AG09319 (cell line): ENCODE data around the gene SUPT4H1.

ENCODE experiments used
- DNase-seq: peaks from one replicate; pipeline ENCODE4 v3.0.0-alpha.2; 2010; ENCODE audit warnings: low read depth; ENCODE audit errors: extremely low read depth
- TF ChIP-seq, protein P1 (sequence below): IDR thresholded peaks from 2 replicates; pipeline ENCODE4 v1.5.1; 2011; ENCODE audit warnings: low read depth, mild to moderate bottlenecking, inconsistent platforms, low read length, moderate library complexity

The SUPT4H1 gene

DNA sequence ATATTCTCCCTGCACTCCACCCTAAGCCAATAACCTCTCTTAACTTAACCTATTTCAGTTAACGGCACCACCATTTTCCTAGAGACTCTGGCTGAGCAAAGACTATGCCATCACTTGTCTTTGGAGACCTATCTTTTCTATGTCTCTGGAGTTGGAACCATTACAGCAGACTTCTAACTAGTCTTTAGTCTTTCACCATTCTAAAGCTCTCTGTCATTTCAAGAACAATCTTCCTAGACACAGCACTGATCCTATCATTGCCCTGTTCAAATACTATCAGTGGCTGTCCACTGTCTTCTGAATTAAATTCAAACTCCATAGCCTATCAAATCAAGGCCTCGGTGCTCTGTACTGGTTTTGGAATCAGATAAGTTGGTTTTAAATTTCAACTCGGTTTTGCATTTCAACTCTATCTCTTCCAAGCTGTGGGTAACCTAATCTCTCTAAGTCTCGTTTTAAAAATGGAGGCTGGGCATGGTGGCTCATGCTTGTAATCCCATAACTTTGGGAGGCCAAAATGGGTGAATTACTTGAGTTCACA, 33.4 kb upstream of the SUPT4H1 start:
- TF ChIP-seq, protein P1, sequence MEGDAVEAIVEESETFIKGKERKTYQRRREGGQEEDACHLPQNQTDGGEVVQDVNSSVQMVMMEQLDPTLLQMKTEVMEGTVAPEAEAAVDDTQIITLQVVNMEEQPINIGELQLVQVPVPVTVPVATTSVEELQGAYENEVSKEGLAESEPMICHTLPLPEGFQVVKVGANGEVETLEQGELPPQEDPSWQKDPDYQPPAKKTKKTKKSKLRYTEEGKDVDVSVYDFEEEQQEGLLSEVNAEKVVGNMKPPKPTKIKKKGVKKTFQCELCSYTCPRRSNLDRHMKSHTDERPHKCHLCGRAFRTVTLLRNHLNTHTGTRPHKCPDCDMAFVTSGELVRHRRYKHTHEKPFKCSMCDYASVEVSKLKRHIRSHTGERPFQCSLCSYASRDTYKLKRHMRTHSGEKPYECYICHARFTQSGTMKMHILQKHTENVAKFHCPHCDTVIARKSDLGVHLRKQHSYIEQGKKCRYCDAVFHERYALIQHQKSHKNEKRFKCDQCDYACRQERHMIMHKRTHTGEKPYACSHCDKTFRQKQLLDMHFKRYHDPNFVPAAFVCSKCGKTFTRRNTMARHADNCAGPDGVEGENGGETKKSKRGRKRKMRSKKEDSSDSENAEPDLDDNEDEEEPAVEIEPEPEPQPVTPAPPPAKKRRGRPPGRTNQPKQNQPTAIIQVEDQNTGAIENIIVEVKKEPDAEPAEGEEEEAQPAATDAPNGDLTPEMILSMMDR, result no peak
- DNase-seq, result no peak

DNA sequence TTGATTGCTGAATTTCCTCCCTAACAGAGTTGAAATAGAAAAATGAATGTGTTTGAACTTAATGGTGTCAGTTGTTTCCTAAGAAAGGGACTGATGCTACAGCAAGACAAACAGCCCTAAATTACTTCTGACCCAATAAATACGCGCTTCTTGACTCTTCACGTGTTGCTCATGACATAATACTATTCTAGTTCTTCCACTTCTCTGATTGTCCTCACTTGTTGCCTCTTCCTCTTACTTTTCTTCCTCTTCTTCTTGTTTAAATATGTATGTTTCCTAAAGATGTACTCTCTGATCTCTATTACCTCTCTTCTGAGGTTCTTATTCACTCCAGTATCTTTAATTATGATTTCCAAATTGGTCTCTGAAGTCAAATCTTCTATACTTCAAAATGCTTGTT, 32.9 kb upstream of the SUPT4H1 start:
- TF ChIP-seq, protein P1, result no peak
- no peak for DNase-seq

DNA sequence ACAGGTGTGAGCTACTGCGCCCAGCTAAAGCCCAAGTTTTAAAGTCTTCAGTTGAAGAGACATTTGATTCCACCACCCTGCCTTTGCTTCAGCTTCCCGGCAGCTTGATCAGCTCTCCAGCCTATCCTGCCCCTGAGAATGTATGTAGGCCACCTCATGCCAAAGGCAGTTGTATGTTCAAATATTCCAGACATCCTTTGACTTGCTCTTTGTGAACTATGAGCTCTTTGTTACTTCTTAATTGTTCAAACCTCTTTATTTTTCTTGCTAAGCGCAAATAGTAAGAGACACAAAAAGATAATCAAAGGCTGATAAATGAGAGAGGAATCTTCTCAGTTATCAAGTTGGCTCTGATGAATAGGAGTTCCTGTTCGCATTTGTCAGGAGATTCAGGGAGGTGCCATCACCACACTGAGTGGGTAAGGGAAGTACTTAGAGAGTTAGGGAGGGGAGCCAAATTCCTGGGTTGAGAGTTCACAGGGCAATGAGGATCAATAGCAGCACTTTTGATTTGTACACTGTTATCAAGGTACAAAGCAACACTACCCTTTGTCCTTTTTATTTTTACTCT, 32.0 kb upstream of the SUPT4H1 start:
- DNase-seq, result no peak
- TF ChIP-seq, protein P1, result no peak

DNA sequence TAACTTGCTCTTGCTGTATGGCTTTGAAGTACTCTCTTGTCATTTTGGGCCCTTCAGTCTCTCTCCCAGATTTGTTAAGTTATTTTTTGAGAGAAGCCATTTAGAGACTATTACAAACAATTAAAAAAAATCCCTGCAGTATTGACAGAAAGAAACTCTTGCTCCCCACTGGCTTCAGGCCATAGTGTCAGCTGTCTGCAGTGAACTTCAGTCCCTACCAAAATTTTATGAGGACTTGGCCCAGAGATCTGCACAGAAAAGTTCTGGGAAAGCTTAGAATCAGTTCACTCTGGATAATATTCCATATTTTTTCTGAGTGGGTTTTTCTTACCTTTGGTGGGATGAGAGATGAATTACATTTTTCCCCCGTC, 30.9 kb upstream of the SUPT4H1 start:
- DNase-seq, result no peak
- TF ChIP-seq, protein P1, result no peak

DNA sequence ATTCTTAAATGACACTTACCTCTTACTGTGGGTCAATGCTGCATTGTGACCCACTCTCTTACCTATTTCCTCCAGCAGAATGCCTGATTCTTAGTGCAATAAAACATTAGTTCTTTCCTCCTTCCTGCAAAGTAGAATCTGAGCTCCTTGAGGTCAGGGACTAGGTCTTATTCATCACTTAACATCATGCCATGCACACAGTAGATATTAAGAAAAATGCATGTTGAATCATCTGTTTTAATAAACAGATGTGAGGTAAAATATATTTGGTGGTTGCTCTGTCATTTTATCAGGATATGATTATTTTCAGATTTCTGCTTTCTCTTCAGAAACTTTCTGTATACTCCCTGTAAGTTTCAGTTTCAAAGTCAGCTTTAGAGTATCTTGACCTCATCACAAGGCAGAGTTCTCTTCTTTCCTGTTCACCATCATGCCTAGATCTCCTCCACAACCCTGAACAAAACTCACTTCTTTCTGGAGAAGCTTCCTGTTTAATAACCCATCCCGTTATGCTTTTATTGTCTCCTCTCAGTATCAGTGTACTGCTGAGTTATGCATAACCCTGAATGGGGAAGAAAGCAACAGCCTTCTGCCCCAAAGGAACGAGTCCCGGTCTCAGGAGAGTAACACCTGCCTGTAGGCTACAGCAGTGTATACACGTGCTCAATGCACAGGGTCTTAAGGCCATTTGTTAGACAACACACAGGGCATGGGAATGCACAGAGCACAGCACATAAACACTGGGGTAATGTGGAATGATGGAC, 30.3 kb upstream of the SUPT4H1 start:
- TF ChIP-seq, protein P1, result no peak
- no peak for DNase-seq

DNA sequence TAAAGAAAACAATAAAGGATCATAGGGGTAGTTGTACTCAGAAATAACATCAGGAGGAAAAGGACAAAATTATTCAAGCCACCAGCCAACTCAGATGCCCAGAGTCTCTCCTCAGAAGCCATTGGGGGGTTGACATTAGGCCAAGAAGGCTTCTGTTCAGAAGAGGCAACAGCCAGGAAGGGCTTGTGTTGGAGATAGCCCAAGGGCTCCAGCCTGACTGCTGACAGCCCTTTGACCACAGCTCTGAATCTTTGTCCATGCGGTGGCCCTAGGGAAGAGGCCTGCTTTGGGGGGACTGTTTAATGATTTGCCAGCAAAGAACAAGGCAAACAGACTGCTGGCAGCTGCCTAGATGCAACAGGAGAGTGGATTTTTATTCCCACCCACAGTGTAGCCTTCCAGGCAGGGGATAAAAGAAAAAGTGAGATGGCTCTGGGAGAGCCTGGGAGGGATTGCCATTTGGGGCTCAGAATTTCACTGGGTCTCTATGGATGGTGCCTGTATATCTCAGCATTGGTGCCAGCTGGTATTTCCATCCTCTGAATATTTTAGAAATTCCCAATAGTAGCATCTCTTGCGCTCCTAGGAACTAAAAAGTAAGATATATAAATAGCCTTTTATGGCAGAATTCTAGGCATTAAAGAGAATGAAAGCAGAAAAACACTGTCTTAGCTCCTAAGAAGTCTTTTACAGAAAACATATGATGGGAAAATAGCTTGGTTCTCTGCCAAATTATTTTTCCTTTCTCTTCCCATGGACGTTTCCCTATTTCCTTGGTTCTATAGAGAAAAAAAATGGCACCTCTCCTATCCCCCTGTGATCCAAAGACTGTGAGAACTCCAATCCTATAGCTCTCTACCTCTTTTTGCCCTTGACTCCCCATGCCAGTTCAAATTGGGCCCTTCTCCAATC, 29.4 kb upstream of the SUPT4H1 start:
- DNase-seq, result no peak
- TF ChIP-seq, protein P1, result no peak
